Measurements from ENCODE around the gene DLK1. TPM values are rescaled to one million over a fixed set of nuclear protein-coding genes. Genes with fewer than 3 reads are reported as not detected.

Gene DLK1
- total RNA-seq, 1 donor from 2014 or later = not detected

GRCh38 chr14:100715332-100715731, 11.4 kb upstream of the DLK1 start:
- TF ChIP-seq CTCF (IDR thresholded peaks at IDR 0.05; ENCODE audit: insufficient read depth, low read length, poor library complexity, severe bottlenecking) = no peak
- Histone ChIP-seq H3K27me3 (ENCODE audit: control insufficient read depth, insufficient read depth, low read length) (peaks cover 46% of the 10 kb centered on the region), H3K36me3 (ENCODE audit: control insufficient read depth, insufficient read depth, low read length) (no peaks in the 10 kb centered on the region), H3K4me3 (ENCODE audit: low read depth, low read length) (no peak overlapping the region)
- DNase-seq (ENCODE audit: low read depth) = no peak

- no peak for TF ChIP-seq CTCF (IDR thresholded peaks at IDR 0.05; ENCODE audit: insufficient read depth, low read length, poor library complexity, severe bottlenecking)
- no peak for DNase-seq (ENCODE audit: low read depth)
- H3K27me3 ChIP-seq (ENCODE audit: control insufficient read depth, insufficient read depth, low read length) = peaks cover 47% of the 10 kb centered on the region
Measured at GRCh38 chr14:100715803-100716202, 10.9 kb upstream of the DLK1 start.

GRCh38 chr14:100717386-100717785, 9.3 kb upstream of the DLK1 start:
- H3K36me3 ChIP-seq (ENCODE audit: control insufficient read depth, insufficient read depth, low read length) = no peaks in the 10 kb centered on the region
- no peak for DNase-seq (ENCODE audit: low read depth)
- peaks cover 48% of the 10 kb centered on the region for H3K27me3 ChIP-seq (ENCODE audit: control insufficient read depth, insufficient read depth, low read length)
- H3K4me3 ChIP-seq (ENCODE audit: low read depth, low read length) = no peak overlapping the region
- TF ChIP-seq CTCF (IDR thresholded peaks at IDR 0.05; ENCODE audit: insufficient read depth, low read length, poor library complexity, severe bottlenecking) = no peak

More at GRCh38 chr14:100715803-100716202, 10.9 kb upstream of the DLK1 start:
- no peak overlapping the region for H3K4me3 ChIP-seq (ENCODE audit: low read depth, low read length)
- no peaks in the 10 kb centered on the region for H3K36me3 ChIP-seq (ENCODE audit: control insufficient read depth, insufficient read depth, low read length)

GRCh38 chr14:100719976-100720520, 6.6 kb upstream of the DLK1 start:
- no peaks in the 10 kb centered on the region for H3K36me3 ChIP-seq (ENCODE audit: control insufficient read depth, insufficient read depth, low read length)
- no peak for DNase-seq (ENCODE audit: low read depth)
- no peak overlapping the region for H3K4me3 ChIP-seq (ENCODE audit: low read depth, low read length)
- H3K27me3 ChIP-seq (ENCODE audit: control insufficient read depth, insufficient read depth, low read length) = peaks cover 66% of the 10 kb centered on the region
- no peak for TF ChIP-seq CTCF (IDR thresholded peaks at IDR 0.05; ENCODE audit: insufficient read depth, low read length, poor library complexity, severe bottlenecking)

- TF ChIP-seq CTCF (IDR thresholded peaks at IDR 0.05; ENCODE audit: insufficient read depth, low read length, poor library complexity, severe bottlenecking) = no peak
- no peak for DNase-seq (ENCODE audit: low read depth)
- H3K36me3 ChIP-seq (ENCODE audit: control insufficient read depth, insufficient read depth, low read length) = no peaks in the 10 kb centered on the region
- H3K4me3 ChIP-seq (ENCODE audit: low read depth, low read length) = no peak overlapping the region
- H3K27me3 ChIP-seq (ENCODE audit: control insufficient read depth, insufficient read depth, low read length) = peaks cover 81% of the 10 kb centered on the region
Measured at GRCh38 chr14:100721568-100721967, 5.1 kb upstream of the DLK1 start.

GRCh38 chr14:100722367-100722766, 4.3 kb upstream of the DLK1 start:
- H3K4me3 ChIP-seq (ENCODE audit: low read depth, low read length) = no peak overlapping the region
- no peaks in the 10 kb centered on the region for H3K36me3 ChIP-seq (ENCODE audit: control insufficient read depth, insufficient read depth, low read length)
- no peak for DNase-seq (ENCODE audit: low read depth)
- no peak for TF ChIP-seq CTCF (IDR thresholded peaks at IDR 0.05; ENCODE audit: insufficient read depth, low read length, poor library complexity, severe bottlenecking)
- peaks cover 82% of the 10 kb centered on the region for H3K27me3 ChIP-seq (ENCODE audit: control insufficient read depth, insufficient read depth, low read length)

Measured in kidney epithelial cell (primary cell).